GM21423 (cell line): ENCODE data around the gene FAM168B.
"Not testable (repeated sequence)": the region's sequence is repeated elsewhere in the genome, so short reads cannot be mapped to it uniquely, and the experiment has no call there.

Experiments used
- ATAC-seq: cut with Tn5 transposase; IDR thresholded peaks from one replicate; pipeline ENCODE4 v1.9.1; 2021; ENCODE audit warnings: mild to moderate bottlenecking, moderate library complexity; ENCODE audit not compliant: unreplicated experiment

Gene FAM168B

DNA sequence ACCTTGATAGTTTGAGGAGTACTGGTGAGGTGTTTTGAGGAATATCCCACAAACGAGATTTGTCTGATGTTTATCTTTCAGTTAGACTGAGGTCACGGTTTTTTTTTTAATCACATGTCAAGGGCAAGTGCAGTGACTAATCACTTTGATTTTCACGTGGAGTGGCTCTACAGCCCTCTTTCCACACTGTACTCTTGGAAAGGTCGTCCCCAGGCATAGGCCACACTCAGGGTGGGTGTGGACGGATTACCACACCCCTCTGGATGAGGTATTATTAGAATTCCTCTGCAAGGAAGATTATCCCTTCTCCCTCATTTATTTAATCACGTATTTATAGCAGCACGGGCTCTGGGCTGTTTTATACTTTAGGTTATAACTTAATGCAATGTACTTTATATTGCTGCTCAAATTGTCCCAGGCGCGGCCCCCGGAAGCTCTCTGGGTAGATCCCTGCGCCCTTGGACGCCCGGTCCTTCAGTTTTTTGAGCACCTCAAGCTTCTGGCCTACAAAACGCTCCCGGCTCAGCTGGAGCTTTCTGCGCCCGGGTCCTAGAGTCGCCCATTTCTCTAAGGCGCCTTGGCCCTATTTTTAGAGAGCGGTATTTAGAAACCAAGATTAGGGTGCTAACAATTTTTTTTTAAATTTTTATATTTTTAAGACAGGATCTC, 11.4 kb upstream of the FAM168B start:
- peak; percentile 69 for ATAC-seq

DNA sequence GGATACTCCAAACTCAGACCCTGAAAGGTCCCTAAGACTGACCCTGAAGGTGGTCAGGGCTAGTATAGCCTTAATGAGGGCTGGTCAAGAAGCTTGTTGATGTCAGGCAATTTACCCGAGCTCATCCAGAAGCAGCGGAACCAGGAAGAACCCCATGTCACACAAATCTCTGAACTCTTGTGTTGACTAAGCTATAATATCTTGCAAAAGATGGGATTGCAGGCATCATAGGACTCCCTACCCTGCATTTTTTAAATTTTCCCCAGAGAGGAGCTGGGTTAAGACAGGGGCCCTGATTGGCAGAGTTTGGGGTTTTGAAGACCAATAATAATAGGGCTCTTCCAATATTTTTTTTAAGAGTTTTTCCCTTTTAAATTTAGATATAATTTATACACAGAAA, 9.9 kb upstream of the FAM168B start:
- ATAC-seq: no peak

DNA sequence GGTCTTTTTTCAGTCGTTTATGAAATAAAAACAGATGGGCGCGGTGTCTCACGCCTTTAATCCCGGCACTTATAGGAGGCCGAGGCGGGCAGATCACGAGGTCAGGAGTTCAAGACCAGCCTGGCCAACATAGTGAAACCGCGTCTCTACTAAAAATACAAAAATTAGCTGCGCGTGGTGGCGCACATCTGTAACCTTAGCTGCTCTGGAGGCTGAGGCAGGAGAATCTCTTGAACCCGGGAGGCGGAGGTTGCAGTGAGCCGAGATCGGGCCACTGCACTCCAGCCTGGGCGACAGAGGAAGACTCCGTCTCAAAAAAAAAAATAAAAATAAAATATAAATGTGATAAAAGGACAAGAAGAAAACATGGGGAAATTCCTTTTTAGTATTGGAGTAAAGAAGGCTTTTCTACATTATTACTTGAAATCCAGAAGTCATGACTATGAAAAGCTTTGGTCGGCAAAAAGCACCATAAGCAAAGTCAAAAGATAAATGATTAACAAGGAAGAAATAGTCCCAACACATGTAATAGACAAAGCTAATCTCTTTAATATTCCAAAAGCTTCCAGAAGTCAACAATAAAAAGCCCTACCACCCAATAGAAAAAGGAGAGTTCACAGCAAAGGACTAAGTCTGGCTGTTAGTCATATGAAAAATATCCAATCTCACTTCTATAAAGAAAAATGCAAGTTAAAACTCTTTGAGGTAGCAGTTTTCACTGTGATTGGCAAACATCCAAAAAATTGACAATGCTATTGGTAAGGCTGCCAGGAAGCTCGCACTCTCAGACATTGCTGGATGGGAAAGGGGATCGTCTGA, 1.4 kb upstream of the FAM168B start:
- ATAC-seq: no peak

DNA sequence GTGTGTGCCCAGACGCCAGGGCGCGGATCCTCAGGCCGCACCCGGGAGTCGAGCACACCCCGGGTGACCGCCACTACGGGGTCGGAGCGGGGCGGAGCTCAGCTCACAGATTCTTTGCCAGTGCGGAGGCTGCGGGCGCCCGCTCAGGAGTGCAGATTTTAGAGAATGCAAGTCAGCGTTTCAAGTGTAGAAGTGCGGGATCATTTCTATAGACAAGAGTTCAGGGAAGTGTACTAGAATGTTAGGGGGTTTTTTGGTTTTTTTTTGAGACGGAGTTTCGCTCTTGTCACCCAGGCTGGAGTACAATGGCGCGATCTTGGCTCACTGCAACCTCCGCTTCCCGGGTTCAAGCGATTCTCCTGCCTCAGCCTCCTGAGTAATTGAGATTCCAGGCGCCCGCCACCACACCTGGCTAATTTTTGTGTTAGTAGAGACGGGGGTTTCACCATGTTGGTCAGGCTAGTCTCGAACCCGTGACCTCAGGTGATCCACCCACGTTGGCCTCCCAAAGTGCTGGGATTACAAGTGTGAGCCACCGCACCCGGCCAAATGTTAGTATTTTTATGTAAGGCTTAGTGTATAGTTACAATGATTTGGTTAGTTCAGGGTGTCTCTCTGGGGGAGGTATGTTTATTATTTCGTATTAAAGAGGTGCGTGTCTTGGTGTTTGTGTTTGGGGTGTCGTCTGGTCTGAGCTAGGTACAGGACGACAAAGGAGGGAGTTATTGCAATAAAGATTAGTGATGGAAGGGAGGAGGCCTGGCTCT, 619 bp upstream of the FAM168B start:
- peak; percentile 60 for ATAC-seq

DNA sequence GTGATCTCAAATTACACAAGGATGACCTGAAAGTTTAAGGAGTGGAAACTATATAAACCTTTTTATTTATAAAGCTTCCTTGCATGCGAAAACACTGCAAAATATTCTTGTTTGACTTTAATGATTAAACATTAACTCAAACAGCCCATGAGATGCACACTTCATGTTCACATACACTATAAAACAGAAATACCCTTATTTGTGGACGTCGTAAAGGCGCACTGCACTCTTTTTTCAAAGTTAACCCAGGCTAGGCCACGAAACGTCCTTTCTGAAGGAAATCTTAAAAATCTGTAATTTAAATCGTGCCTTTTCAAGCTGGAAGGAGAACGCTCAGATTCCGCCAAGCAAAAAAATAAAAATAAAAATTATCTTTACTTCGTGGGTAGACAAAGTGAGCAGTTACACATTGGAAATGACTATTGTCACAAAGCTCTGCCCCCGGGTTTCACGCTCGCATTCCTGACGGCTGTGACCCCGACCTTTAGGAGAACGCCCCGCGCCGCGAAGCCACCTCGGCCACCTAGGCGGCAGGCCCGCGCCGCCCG, 728 bp downstream of the FAM168B start:
- ATAC-seq: no peak

DNA sequence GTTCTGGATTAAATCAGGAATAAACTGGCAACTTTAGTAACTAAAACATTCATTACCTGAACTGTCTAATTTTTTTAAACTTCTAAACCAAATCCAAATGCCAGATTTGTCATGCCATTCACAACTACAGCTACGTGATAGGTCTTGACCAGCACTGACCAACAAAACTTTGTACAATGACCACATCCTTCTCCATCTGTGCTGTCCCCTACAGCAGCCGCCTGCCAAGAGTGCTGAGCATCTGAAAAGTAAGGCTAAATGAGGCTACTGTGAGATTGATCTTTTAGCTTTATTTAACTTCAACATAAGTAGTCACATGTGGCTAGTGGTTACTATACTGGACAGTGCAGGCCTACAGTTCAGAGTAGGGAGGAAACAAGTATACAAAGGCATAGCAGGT, 7.6 kb downstream of the FAM168B start:
- ATAC-seq: no peak

DNA sequence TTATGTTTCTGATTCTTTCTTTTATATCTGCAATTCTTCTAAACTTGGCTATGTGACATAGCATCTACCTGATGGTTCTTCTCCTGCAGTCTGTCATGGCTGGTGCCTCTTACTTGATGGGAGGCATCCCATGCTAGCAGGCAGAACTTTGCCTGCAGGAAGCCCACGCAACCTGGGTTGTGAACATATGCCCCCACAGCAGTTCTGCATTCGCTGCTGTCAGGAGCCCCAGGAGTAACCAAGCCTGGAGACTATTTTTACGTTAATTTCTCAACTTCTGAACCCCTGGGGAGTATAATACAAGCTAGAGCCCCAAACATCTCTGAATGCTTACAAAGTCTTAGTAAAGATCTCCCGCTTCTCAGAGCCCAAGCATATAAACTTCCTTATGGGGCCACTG, 12.1 kb downstream of the FAM168B start:
- ATAC-seq: no peak

DNA sequence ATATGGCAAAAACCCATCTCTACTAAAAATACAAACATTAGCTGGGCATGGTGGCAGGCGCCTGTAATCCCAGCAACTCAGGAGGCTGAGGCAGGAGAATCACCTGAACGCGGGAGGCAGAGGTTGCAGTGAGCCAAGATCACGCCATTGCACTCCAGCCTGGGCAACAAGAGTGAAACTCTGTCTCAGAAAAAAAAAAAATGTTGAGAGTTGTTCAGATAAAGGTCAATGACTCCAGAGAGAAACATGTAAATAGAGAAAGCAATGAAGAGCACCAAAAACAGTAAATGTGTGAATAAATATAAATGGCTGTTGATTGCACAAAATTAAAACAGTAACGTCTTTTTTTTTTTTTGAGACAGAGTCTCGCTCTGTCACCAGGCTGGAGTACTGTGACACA, 13.3 kb downstream of the FAM168B start:
- ATAC-seq: not testable (repeated sequence)

DNA sequence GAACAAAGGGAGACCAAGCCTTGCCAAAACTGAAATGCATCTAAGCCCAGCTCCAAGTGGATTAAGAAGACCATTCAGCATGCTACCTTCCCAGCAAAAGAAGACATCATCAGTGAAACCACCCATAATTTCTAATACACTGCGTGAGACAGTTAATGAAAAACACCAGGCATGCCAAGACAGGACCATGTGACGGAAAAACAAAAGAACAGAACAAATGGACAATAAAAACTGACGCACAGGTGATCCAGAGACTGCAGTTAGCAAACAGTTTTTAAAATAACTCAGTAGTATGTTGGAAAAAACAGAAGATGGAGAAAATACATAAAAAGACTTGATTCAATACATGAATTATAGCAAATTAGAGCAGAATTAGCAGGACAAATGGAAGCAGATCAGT, 15.3 kb downstream of the FAM168B start:
- ATAC-seq: no peak

DNA sequence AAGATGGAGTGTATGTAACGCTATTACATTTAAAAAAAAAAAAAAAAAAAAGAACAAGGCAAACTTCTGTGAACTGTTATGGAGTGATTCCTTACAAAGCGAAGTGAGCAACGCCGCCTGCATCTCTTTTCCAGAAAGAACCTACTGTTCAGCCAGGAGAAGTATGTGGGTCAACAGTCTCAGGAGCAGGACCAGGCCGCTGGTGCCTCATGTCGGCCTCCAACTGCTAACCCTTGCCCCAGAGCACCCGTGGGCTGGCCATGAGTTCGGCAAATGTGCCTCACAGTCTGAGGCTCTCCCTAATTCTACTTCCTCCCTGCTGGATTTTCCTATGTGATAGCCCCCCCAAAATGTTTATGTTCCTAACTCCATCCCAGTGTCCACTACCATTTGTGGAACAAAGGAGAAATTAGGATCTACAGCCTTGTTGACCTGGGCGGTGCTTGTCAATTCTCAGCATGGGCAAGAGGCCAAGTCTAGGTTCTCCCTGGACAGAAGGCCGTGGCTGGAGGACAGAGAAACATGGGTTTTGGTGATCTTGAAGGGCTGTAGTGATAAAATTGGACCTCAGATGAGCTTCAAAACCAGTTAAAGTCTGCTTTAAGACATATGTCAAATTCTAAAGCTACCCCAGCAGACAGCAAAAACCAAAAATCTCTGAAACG, 15.9 kb downstream of the FAM168B start:
- no peak for ATAC-seq

DNA sequence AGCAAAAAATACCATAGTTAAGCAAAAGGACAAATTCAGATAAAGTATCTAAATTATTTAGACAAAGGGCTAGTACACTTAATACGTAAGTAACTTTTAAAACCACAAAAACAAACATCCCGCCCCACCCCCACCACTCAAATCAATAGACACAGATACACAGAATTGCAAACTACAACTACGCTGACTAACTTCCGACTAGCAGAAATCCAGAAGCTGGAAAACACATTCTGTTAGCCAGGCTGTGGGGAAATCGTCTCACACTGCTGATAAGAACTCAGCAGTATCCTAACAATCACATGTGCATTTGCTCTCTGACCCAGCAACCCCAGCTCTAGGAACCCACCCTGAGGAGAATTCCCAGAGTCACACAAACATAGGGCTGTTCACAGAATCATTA, 16.6 kb downstream of the FAM168B start:
- ATAC-seq: no peak

DNA sequence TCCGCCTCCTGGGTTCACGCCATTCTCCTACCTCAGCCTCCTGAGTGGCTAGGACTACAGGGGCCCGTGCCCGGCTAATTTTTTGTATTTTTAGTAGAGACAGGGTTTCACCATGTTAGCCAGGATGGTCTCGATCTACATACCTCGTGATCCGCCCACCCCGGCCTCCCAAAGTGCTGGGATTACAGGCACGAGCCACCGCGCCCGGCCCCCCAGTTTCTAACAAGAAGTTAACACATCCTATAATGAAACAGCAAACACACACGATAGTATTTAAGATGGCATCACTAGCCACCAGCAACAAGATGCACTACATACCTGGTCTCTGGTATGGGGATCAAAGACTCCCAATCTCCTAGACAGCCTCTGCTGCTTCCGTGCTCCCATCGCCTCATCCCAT, 17.7 kb downstream of the FAM168B start:
- ATAC-seq: not testable (repeated sequence)

DNA sequence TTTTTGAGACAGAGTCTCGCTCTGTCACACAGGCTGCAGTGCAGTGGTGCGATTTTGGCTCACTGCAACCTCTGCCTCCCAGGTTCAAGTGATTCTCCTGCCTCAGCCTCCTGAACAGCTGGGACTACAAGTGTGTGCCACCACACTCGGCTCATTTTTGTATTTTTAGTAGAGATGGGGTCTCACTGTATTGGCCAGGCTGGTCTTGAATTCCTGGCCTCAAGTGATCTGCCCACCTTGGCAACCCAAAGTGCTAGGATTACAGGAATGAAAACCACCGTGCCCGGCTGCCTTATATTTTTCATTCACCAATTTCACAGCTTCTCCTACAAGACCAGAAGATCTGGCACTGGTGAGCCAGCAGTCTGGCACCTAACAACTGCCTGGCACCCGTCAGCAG, 25.1 kb downstream of the FAM168B start:
- not testable (repeated sequence) for ATAC-seq

DNA sequence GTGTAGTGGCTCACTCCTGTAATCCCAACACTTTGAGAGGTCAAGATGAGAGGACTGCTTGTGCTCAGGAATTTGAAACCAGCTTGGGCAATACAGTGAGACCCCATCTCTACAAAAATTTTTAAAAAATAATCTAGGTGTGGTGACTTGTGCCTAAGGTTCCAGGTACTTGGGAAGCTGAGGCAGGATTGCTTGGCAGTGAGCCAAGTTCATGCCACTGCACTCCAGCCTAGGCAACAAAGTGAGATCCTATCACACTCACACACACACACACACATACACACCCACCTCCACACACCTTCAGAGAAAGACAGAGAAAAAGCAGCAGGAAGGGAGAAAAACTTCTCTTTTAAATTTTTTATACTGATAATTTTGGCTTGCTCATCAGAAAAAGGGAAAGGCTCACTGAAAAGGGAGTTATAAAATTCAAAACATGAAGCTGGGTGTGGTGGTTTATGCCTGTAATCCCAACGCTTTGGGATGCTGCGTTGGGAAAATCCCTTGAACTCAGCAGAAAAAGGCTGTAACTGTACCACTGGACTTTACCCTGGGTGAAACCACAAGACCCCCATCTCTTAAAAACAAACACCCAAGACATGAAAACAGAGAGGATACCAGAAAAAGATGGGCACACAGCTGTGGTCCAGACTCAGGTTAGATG, 25.7 kb downstream of the FAM168B start:
- ATAC-seq: no peak

DNA sequence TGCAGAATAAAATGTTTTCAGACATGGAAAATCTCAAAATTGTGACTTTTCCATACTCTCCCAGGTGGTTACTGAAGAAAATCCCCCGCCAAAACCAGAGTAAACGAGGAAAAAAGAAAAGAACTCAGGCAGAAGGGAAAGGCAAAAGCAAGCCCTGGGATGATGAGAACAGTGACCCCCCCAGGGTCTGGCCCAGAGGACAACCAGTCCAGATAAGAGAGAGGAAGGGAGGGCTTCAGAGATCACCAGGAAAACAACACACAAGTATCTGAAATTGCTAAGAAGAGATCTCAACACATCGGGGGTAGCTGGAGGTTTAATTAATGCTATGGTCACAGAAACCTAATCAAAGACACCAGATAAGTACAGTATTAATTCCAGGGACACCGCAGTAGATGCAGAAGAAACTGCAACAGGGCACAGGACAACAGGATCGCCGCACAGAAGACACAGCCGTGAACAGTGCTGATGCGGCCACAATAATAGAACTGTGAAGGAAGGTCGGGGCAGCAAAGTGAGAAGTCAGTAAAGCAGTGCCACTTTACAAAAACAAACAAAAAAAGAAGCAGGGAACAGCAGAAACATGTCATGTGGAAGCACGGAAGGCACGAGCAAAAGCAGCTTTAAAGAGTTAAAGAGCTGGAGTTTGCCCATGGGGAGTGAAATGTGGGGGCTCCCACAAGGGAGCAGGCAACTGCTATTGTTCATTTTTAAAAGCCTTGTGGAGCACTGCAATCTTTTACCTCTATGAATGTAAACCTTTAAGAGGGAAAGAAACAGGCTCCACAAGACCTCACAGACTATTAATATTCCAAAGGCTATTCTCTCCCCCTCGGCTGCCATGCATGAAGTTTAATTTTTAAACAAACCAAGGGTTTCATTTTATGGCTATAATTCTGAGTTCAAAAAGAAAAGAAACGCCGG, 28.4 kb downstream of the FAM168B start:
- ATAC-seq: no peak

DNA sequence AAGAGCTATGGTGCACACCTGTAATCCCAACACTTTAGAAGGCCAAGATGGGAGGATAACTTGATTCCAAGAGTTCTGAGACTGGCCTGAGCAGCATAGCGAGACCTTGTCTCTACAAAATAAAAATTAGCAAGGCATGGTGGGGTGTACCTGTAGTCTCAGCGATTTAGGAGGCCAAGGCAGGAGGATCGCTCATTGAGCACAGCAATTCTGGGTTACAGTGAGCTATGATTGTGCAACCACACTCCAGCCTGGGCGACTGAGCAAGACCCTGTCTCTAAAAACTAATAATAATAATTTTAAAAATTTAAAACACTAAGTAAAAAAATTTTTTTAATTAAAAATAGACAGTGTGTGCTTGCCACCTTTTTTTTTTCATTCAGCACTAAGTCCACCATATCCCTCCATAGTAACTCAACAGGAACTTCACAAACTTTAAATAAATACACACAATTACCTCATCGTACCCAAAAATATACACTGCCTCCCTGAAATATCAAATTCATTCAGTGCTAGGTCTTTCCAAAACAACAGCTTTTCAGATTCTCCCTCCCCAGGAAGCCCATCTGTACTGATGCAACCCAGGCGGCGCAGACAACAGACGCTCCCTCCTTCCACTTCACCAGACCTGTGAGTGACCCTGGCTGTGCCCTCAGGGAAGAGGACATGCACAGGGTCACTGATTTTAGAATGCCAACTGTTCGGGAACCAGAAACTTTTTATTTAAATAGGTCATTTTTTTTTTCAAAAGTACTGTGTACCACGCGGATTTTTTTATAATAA, 29.6 kb downstream of the FAM168B start:
- no peak for ATAC-seq

DNA sequence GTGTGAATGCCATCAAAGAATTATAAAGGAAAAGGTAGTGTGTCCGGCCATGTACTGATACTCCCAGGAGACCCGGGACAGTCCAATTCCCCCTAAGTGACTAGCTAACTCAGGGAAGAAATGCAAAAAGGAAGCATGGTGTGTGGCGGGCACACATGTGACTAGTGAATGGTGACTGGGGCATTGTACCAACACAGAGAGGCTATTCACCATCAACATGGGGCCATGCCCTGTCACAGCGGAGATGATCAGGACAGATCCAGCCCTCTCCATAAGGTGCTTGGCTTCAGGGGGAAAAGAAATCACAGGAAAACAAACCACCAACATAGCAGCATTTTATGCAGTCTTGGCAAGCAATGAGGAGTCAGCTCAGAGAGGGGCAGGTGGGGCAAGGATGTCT, 34.3 kb downstream of the FAM168B start:
- no peak for ATAC-seq

DNA sequence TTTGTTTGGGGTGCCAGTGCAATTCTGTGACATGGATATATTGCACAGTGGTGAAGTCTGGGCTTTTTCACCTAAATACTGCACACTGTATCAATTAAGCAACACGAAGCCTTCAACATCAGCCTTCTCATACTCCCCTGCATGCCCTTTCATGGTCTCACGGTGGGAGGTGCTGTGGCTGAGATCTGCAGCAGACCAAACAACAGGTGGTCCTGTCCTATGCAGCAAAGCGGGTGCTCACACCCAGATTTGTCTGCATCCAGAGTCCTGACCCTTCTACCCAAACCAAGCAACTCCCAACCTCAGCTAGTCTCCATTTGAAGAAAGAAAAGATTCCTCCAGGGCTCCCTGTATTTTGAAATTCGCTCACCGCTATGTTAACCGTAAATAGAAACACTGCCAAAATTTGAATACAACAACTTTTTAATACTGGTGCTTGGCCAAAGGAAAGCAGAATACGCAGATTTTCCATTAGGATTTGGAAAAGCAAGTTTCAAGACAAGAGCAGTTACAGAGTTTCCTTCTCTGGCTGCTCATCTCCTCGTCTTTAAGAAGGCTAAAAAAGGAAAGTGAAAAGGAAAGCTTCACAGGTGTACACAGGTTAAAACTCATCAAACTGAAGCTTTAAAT, 34.9 kb downstream of the FAM168B start:
- no peak for ATAC-seq
